Osteocyte (in vitro differentiated cells): ENCODE measurements around the gene KRT222. TPM values are rescaled to one million over a fixed set of nuclear protein-coding genes. Genes with fewer than 3 reads are reported as not detected.

Experiments
- DNase-seq: peaks from one replicate; pipeline ENCODE4 v3.0.0; 2021; ENCODE audit warnings: mixed read lengths; ENCODE audit not compliant: unreplicated experiment; ENCODE audit errors: extremely low spot score
- H3K27ac Mint-ChIP-seq: one replicate; pipeline ENCODE4 v1.8.0; 2021; ENCODE audit warnings: mild to moderate bottlenecking, mixed read lengths; ENCODE audit not compliant: unreplicated experiment
- H3K27me3 Mint-ChIP-seq: one replicate; pipeline ENCODE4 v1.8.0; 2021; ENCODE audit warnings: mixed read lengths; ENCODE audit not compliant: unreplicated experiment
- H3K36me3 Mint-ChIP-seq: one replicate; pipeline ENCODE4 v1.8.0; 2021; ENCODE audit warnings: mixed read lengths; ENCODE audit not compliant: unreplicated experiment
- H3K4me1 Mint-ChIP-seq: one replicate; pipeline ENCODE4 v1.8.0; 2021; ENCODE audit warnings: mixed read lengths; ENCODE audit not compliant: unreplicated experiment
- H3K4me3 Mint-ChIP-seq: one replicate; pipeline ENCODE4 v1.8.0; 2021; ENCODE audit warnings: mild to moderate bottlenecking, moderate library complexity, mixed read lengths; ENCODE audit not compliant: unreplicated experiment
- H3K9me3 Mint-ChIP-seq: one replicate; pipeline ENCODE4 v1.8.0; 2021; ENCODE audit warnings: mixed read lengths; ENCODE audit not compliant: unreplicated experiment
- CTCF ChIP-seq: fragments of 200-600 bp; sonication (generic); IDR thresholded peaks from 2 replicates; pipeline ENCODE4 v1.5.0; 2021; ENCODE audit warnings: antibody characterized with exemption, mild to moderate bottlenecking, moderate library complexity
- total RNA-seq: library from RNA; stranded (reverse); gene quantifications from 2 replicates; pipeline ENCODE4 v1.2.1, GENCODE V29; 2021

KRT222 gene
- total RNA-seq, 1 donor from 2014 or later = not detected

GRCh38 chr17:40648384-40648968 lies 16.5 kb downstream of the KRT222 start:
- peaks cover 19% of the 10 kb centered on the region for H3K36me3 Mint-ChIP-seq
- peaks cover 1% of the 10 kb centered on the region for H3K27me3 Mint-ChIP-seq
- peaks cover 40% of the 10 kb centered on the region for H3K4me1 Mint-ChIP-seq
- DNase-seq = no peak
- peak overlapping the region; percentile 96 for H3K4me3 Mint-ChIP-seq
- no peaks in the 10 kb centered on the region for H3K9me3 Mint-ChIP-seq
- no peak for TF ChIP-seq CTCF
- peak overlapping the region; percentile 100 for H3K27ac Mint-ChIP-seq

- TF ChIP-seq CTCF = no peak
- Mint-ChIP-seq H3K4me3 (peak within 1 kb of the TSS; percentile 96), H3K27me3 (no peaks in the 10 kb centered on the region), H3K9me3 (no peaks in the 10 kb centered on the region), H3K27ac (peak within 1 kb of the TSS; percentile 100), H3K36me3 (peaks cover 24% of the 10 kb centered on the region), H3K4me1 (peaks cover 40% of the 10 kb centered on the region)
- peak; percentile 90 for DNase-seq
Observed at GRCh38 chr17:40647624-40648383, 17.2 kb downstream of the KRT222 start, which contains the start of gene SMARCE1. TSS of gene SMARCE1 (minus strand) at chr17:40647818. CDS start at chr17:40645802, 2,016 bp downstream.

- TF ChIP-seq CTCF = no peak
- DNase-seq = no peak
- Mint-ChIP-seq H3K9me3 (no peaks in the 10 kb centered on the region), H3K27ac (peak overlapping the region; percentile 100), H3K36me3 (peaks cover 31% of the 10 kb centered on the region), H3K27me3 (no peaks in the 10 kb centered on the region), H3K4me1 (peaks cover 40% of the 10 kb centered on the region), H3K4me3 (peak overlapping the region; percentile 96)
Observed at GRCh38 chr17:40646791-40647623, 18.0 kb downstream of the KRT222 start.

- Mint-ChIP-seq H3K36me3 (peaks cover 35% of the 10 kb centered on the region), H3K4me1 (peaks cover 40% of the 10 kb centered on the region), H3K4me3 (no peak overlapping the region), H3K27ac (no peak overlapping the region), H3K27me3 (no peaks in the 10 kb centered on the region), H3K9me3 (no peaks in the 10 kb centered on the region)
- TF ChIP-seq CTCF = no peak
- no peak for DNase-seq
Observed at GRCh38 chr17:40645943-40646342, 19.0 kb downstream of the KRT222 start.

- Mint-ChIP-seq H3K9me3 (no peaks in the 10 kb centered on the region), H3K4me3 (peak overlapping the region; percentile 38), H3K27ac (no peak overlapping the region), H3K4me1 (peaks cover 43% of the 10 kb centered on the region), H3K36me3 (peaks cover 40% of the 10 kb centered on the region), H3K27me3 (no peaks in the 10 kb centered on the region)
- no peak for DNase-seq
- TF ChIP-seq CTCF = no peak
Observed at GRCh38 chr17:40645291-40645690, 19.7 kb downstream of the KRT222 start.
